Middle frontal gyrus (tissue), 1 donor: Measurements from ENCODE around the gene STRN.
"Not testable (repeated sequence)": the region's sequence is repeated elsewhere in the genome, so short reads cannot be mapped to it uniquely, and the experiment has no call there.

Experiments
- DNase-seq: peaks from one replicate; pipeline ENCODE4 v3.0.0-alpha.2; 2015; ENCODE audit warnings: low spot score; ENCODE audit errors: extremely low spot score

Gene STRN

DNA sequence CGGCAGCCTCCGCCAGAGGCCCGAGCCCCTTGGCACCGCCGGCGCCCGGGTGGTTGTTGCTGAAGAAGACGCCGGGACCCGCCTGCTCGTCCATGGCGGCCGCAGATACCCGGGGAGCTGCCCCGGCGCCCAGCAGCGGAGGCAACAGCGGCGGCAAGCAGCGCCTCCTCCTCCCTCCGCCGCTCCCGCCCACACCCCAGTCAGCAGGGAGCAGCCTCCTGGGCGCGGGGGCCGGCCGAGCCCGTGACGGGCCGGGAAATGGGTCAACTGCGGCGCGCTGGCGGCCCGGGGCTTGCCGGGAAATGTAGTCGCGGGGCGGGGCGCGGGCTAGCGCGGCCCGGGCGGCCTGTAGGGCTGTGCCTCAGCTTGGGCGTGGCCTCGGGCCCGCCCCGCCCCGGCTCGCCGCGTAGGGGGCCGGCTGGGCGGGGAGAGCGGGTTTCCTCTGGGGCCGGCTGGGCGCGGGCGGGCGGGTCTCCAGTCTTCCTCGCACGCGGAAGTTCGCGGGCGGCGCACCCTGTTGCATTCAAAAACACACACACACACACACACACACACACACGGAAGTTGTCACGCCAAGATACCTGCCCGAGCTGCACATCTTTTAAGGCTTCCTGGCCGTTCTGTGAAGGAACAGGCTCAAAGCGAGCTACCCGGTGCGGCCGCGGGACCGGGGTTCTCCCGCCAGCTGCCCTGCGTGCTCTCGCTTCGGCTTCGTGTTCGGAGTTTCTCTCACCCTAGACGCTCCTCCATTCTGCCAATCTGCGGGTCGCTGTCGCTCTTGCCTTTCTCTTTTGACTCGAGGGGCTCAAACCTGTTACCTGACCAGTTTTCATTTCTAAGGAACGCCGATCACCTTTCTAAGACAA, at the start of gene STRN:
TSS of gene STRN (minus strand) at position 167 of the 866 bp plus-strand sequence. CDS start at position 94, 73 bp downstream.
- peak; percentile 92 for DNase-seq

GRCh38 chr2:37013315-37013641, 46.9 kb upstream of the STRN start:
- no peak for DNase-seq

DNA sequence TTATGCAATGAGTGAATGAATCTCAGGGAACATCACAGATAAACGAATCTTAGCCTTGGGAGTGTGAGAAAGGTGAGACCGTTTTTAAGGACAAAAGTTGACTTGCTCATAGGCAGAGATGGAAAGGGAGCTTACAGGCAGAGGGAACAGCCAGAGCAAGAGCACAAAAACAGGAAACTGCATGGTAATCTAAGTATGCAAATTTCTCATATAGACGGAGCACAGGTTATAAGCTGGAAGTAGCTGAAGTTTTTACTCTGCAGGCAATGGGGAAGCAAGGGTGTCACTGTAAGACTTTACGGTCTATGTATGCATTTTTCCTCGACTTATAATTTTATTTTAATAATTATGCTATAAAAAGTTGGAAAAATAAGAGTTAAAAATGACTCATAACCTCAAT, 44.8 kb upstream of the STRN start:
- no peak for DNase-seq

DNA sequence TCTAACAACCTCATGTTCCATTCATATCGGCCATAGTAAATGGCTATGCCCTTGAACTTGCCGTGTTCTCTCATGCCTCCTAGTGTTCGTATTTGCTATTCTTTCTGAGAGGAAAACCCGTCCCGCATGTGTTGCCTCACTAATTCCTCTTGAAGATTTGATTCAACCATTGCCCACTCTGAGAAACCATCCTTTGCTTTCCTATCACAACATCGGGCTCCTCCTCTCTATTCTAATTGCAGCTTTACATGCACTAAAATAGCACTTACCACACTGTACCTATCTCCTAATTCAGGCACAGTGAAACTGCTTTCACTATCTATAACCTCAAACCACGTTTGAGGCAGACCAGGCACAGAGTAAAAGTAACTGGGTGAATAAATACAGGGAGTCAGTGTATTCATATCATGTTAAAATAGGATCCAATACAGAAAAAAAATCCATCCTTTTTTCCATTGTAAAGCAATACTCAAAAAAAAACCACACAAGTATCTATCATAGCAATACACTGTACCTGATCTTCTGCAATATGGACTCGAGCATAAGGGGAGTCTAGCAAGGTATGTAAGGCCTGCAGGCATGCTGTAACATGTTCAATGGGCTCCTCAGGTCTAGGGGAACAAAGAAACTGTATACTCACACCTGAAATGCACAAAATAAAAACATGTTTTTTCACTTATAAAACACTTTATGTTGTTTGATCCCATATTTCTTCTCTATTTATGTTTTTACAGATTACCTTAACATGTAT, 39.0 kb upstream of the STRN start:
- DNase-seq = no peak

DNA sequence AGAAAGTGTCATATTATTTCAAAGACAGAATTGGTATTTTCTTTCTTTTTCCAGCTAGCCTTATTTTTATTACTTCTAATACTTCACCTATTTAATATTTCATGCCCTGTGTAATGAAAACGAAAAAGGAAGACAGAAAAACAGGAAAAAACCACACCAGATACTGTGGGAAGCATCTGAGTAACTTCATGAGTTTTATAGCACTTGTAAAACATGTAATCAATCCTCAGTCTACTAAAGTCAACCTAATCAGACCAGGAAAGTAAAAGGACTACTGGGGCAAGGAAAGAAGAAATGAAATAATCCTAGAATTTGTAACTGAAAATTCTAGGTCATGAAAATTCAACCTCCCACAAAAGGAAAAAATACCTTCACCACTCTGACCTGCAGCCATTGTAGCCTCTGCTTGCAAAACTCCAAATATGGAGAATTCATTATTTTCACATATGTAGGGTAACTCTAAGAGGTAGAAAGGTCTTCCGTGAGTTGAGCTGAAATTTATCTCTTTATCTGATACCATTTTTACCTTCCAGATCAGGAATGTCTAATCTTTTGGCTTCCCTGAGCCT, 34.7 kb upstream of the STRN start:
- no peak for DNase-seq

DNA sequence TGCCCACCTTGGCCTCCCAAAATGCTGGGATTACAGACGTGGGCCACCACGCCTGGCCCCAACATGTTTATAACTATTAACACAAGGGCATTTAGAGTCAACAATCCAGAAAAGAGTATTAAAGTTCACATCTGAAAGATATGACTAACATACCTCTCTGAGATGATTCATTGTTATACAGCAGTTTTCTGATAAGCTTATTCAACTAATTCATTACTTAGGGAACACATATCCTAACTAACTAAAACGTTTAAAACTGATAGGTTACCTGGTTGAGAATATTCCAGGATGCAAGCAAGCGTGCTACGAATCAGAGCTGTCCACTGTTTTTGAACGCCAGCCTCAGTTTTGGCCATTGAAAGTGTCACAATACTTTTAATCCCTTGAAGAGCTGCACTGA, 34.0 kb upstream of the STRN start:
- no peak for DNase-seq

- not testable (repeated sequence) for DNase-seq
These were observed 33.1 kb upstream of the STRN start for GRCh38 chr2:36999416-36999815.

GRCh38 chr2:36993841-36994620, 27.7 kb upstream of the STRN start:
- DNase-seq = no peak

- DNase-seq = no peak
These were observed 21.7 kb upstream of the STRN start for GRCh38 chr2:36988008-36988407.

GRCh38 chr2:36982467-36982866, 16.1 kb upstream of the STRN start:
- DNase-seq = no peak

GRCh38 chr2:36981911-36982310, 15.6 kb upstream of the STRN start:
- DNase-seq = no peak

GRCh38 chr2:36979007-36979406, 12.7 kb upstream of the STRN start:
- DNase-seq = not testable (repeated sequence)

- no peak for DNase-seq
These were observed 9.7 kb upstream of the STRN start for GRCh38 chr2:36976065-36976464.

GRCh38 chr2:36975306-36975705, 9.0 kb upstream of the STRN start:
- no peak for DNase-seq

GRCh38 chr2:36973320-36973719, 7.0 kb upstream of the STRN start:
- DNase-seq = no peak

GRCh38 chr2:36971990-36972389, 5.7 kb upstream of the STRN start:
- DNase-seq = no peak

- DNase-seq = no peak
These were observed 1.0 kb upstream of the STRN start for GRCh38 chr2:36967236-36967876.

GRCh38 chr2:36965751-36966369, 476 bp downstream of the STRN start:
- no peak for DNase-seq

DNA sequence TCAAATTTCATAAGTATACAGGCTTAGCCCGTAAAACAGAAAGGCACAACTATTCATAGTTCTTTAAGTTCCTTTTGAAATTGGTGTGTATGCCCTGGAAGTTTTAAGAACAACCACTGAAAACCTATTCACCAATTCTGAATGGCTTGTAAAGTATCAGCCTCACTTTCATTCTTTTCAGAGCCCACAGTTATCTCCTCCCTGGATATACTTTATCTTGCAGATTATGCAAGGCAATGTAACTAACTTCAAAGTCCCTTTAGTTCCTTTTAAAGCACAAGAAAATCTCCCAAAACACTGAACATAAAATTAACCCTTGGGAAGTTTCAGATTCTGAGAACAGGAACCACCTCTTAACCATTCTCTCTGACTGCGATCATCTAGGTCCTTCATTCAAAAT, 1.1 kb downstream of the STRN start:
- no peak for DNase-seq

DNA sequence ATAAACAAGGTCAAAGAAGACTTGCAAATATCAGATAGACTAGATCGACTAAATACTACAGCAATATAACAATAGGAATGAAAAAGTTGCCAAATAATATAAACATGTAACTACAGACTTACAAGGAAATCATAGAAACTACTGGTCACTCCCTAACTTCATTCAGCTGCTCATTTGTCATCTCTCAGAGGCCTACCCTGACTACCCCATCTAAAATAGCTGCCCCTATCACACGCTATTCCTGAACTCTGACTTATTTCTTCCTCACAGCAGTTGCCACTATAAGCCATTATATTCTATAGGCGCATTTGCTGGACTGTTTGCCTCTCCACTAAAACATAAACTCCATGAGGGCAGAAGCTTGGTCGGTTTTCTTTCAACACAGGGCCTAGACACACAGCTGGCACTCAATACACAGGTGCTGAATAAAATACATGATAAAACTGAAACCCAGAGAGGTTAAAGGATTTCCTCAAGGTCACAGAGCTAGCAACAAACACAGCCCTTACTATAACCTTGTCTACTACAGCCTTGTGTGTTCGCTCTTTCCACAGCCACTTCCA, 1.8 kb downstream of the STRN start:
- no peak for DNase-seq
